ENCODE data around the gene KLF11.

The KLF11 gene

GRCh38 chr2:10101491-10101890 is 58.1 kb downstream of the KLF11 start:
- no peak for DNase-seq (ENCODE audit: low spot score)
- H3K4me3 ChIP-seq, result no peak overlapping the region
- TF ChIP-seq CTCF (IDR thresholded peaks at IDR 0.05), result no peak
- no peak overlapping the region for H3K27ac ChIP-seq

DNA sequence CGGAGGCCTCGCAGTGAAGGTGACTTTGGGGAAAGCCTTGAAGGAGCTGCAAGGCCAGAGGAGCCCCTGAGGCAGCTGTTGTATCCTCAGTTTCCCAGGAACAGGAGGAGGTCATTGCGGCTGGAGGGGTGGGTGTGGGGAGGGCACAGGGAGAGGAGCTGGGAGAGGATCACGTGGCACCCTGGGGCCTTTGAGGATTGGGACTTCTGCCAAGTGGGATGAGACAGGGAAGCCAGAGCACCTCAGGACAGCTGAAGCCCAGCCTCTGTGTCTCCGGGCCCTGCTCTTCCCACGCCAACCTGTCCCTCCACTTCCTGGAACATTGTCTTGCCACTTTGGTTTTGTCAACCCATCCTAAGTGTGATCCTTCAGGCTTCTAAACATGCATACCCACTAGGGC is 59.8 kb downstream of the KLF11 start:
- no peak for DNase-seq (ENCODE audit: low spot score)
- no peak overlapping the region for H3K4me3 ChIP-seq
- TF ChIP-seq CTCF (IDR thresholded peaks at IDR 0.05), result no peak
- H3K27ac ChIP-seq, result no peak overlapping the region

Data from coronary artery (tissue), 2 donors.